ENCODE results near the gene TNFRSF1A. TPM values are rescaled to one million over a fixed set of nuclear protein-coding genes. Genes with fewer than 3 reads are reported as not detected.

Gene TNFRSF1A
- total RNA-seq, 1 experiment from 2014 or later = 59.9 TPM

DNA sequence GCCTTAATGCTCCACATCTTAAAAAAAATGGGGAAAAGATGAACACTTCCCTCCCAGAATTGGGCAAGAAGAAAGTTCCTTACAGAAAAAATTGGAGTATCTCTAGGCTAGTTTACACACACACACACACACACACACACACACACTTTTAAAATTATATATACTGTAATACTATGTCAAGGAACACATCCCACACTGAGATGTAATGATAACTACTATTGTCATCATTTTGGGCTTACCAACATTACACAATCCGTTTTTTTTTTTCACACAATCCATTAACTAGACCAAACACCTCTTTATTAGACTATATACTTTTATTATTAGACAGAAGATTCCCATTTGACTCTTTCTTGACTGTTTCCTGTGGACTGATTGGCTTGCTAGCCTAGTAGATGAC is 44.6 kb upstream of the TNFRSF1A start:
- Histone ChIP-seq H3K23me2 (ENCODE audit: insufficient read length, low read depth, low read length, poor library complexity, severe bottlenecking) (no peaks in the 10 kb centered on the region), H4K20me1 (ENCODE audit: control insufficient read depth, insufficient read depth, insufficient read length) (no peaks in the 10 kb centered on the region), H3K9ac (ENCODE audit: extremely low read depth, insufficient read length, low read length) (no peak overlapping the region), H3K4me2 (ENCODE audit: insufficient read depth, insufficient read length, low read length) (no peak overlapping the region), H2BK120ac (ENCODE audit: low read depth, low read length, poor library complexity, severe bottlenecking) (no peak overlapping the region), H3K18ac (ENCODE audit: insufficient read length, low read depth, low read length) (no peak overlapping the region), H2BK12ac (ENCODE audit: insufficient read length, low read depth, low read length) (no peak overlapping the region), H3K27ac (ENCODE audit: insufficient read length, low read depth, low read length) (no peak overlapping the region), H2AFZ (ENCODE audit: low read length) (no peak overlapping the region), H2AK5ac (ENCODE audit: insufficient read length, low read length) (no peak overlapping the region), H3K14ac (ENCODE audit: insufficient read depth, low read length) (no peak overlapping the region), H4K91ac (ENCODE audit: insufficient read length, low read depth, low read length) (no peak overlapping the region), H3K79me1 (ENCODE audit: insufficient read depth, low read depth, low read length, poor library complexity, severe bottlenecking) (no peaks in the 10 kb centered on the region), H3K4ac (ENCODE audit: low read depth, low read length) (no peak overlapping the region), H3K56ac (ENCODE audit: insufficient read length, low read depth, low read length) (no peak overlapping the region), H3K79me2 (ENCODE audit: insufficient read depth, low read length) (no peaks in the 10 kb centered on the region), H3K9me3 (ENCODE audit: control insufficient read depth, low read depth, low read length) (no peaks in the 10 kb centered on the region), H2BK15ac (ENCODE audit: low read depth, low read length) (no peak overlapping the region), H2BK5ac (ENCODE audit: insufficient read length, low read length) (no peak overlapping the region), H3K27me3 (ENCODE audit: insufficient read depth, low read length) (no peaks in the 10 kb centered on the region; the same call in 1 of the 2 replicates), H3T11ph (ENCODE audit: low read length) (no peak overlapping the region), H2BK20ac (ENCODE audit: low read depth, low read length, poor library complexity, severe bottlenecking) (no peak overlapping the region), H3K23ac (ENCODE audit: insufficient read length, low read depth, low read length) (no peak overlapping the region), H4K8ac (replicated peaks; ENCODE audit: insufficient read length, low read depth, low read length) (no peak overlapping the region), H4K5ac (ENCODE audit: insufficient read length, low read depth, low read length) (no peak overlapping the region), H3K4me1 (ENCODE audit: insufficient read depth, low read length) (peaks cover 3% of the 10 kb centered on the region; the same call in 1 of the 2 replicates)
- 100% methylated on average over 1 of the region's 1 CpG for WGBS (ENCODE audit: extremely low coverage, insufficient read length, low lambda C conversion rate)
- no peak overlapping the region for H3K4me3 Mint-ChIP-seq
- no peaks in the 10 kb centered on the region; a peak in 2 of 5 replicates for H3K9me3 Mint-ChIP-seq
- peaks cover 33% of the 10 kb centered on the region for H3K27me3 Mint-ChIP-seq (ENCODE audit: low read depth)
- H3K27ac Mint-ChIP-seq = no peak overlapping the region
- H3K4me1 Mint-ChIP-seq = peaks cover 40 to 45% of the 10 kb centered on the region in 2 experiments
- DNase-seq = no peak
- H3K36me3 Mint-ChIP-seq (ENCODE audit: insufficient read depth in 1 of 3, low read depth in 3 of 3) = no peaks in the 10 kb centered on the region
- TF ChIP-seq, protein P1, sequence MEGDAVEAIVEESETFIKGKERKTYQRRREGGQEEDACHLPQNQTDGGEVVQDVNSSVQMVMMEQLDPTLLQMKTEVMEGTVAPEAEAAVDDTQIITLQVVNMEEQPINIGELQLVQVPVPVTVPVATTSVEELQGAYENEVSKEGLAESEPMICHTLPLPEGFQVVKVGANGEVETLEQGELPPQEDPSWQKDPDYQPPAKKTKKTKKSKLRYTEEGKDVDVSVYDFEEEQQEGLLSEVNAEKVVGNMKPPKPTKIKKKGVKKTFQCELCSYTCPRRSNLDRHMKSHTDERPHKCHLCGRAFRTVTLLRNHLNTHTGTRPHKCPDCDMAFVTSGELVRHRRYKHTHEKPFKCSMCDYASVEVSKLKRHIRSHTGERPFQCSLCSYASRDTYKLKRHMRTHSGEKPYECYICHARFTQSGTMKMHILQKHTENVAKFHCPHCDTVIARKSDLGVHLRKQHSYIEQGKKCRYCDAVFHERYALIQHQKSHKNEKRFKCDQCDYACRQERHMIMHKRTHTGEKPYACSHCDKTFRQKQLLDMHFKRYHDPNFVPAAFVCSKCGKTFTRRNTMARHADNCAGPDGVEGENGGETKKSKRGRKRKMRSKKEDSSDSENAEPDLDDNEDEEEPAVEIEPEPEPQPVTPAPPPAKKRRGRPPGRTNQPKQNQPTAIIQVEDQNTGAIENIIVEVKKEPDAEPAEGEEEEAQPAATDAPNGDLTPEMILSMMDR (conservative IDR thresholded peaks at IDR 0.05) = no peak

All from H9 (cell line).